ENCODE measurements around the gene PSMB10.
"Not testable (repeated sequence)": the region's sequence is repeated elsewhere in the genome, so short reads cannot be mapped to it uniquely, and the experiment has no call there.

PSMB10 gene

DNA sequence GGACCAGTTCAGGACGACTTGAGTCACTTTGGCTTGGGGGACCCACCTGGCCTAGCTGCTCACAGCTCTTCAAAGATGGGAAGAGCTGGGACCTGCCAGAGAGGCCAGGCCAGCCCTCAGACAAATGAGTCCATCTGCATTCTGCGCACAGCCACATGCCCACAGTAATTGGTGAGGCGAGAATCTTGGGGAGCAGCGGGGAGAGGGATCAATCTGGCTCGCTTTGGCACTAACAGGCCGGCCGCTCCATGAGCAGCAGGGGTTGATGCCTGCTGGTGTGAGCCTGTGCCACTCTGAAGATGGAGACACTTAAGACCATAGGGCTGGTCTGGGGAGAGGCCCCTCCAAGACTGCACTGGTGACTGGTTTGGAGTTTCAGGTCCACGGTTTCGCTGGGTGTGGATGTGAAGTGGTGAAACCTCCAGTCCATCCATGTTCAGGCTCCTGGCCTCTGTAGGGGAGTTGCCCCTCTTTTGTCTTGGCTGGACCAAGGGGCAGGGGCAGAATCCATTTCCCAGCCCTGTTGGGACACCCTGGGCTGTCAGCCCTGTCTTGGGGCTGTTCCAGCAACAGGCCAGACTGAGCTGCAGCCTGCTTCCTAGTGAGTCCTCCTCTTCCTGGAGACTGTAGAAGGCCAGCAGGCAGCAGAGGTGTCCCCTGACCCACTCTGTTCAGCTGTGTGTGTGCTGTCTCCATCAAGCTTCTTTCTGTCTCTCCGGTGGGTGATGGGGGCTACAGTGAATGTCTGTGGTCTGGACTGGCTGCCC is 12.3 kb downstream of the PSMB10 start:
- no peak for DNase-seq (ENCODE audit: low read depth)

- no peak for DNase-seq (ENCODE audit: low read depth)
These were observed 13.1 kb downstream of the PSMB10 start for GRCh38 chr16:67923414-67924116.

DNA sequence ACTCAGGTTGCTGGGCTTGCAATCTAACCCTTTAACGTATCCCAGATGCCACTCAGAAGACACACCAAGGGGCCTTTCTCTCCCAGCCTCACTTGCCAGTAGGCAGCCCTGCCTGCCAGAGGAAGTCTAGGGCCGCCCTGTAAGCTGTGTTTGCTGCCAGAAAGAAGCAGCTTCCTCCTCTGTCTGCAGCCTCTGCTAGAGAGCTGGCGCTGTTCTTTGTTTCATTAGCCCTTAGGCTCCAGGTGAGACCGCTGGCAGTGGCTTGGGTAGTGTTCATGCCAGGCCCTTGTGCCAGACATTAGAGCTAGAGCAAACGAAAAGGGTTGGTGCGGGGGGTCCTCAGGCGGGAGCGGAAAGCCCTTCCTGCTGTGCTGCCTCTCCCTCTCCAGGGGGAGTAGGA is 13.9 kb downstream of the PSMB10 start:
- no peak for DNase-seq (ENCODE audit: low read depth)

- no peak for DNase-seq (ENCODE audit: low read depth)
These were observed 14.4 kb downstream of the PSMB10 start for GRCh38 chr16:67922221-67922620.

DNA sequence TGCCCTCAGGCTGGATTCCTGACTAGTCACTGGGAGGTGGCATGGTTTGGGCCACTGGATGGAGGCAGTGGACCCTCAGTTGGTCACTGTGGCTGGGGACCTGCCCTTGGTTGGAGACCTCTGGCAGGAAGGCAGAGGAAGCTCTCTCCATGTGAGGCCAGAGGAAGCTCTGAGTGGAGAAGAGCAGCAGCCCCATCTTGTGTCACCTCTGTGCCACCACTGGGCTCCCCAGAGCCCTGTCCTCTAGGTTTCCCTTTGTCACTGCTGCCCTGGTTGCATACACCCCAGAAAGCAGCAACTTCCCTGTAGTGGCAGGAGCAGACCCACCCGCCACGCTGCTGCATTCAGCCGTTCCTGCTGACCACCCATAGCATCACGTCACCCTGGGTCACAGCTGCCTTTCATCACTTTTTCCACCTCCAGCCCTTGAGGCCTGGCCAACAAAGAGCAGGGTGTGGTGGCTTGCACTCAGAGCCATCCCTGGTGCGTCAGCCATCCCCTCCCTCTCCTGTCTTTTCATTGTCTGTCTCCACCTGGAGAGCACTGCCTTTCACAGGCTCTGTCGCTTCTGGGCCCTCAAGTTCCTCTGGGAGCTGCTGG is 16.9 kb downstream of the PSMB10 start:
- no peak for DNase-seq (ENCODE audit: low read depth)

- peak; percentile 87 for DNase-seq (ENCODE audit: low read depth)
These were observed 18.8 kb downstream of the PSMB10 start for GRCh38 chr16:67917852-67918236.

DNA sequence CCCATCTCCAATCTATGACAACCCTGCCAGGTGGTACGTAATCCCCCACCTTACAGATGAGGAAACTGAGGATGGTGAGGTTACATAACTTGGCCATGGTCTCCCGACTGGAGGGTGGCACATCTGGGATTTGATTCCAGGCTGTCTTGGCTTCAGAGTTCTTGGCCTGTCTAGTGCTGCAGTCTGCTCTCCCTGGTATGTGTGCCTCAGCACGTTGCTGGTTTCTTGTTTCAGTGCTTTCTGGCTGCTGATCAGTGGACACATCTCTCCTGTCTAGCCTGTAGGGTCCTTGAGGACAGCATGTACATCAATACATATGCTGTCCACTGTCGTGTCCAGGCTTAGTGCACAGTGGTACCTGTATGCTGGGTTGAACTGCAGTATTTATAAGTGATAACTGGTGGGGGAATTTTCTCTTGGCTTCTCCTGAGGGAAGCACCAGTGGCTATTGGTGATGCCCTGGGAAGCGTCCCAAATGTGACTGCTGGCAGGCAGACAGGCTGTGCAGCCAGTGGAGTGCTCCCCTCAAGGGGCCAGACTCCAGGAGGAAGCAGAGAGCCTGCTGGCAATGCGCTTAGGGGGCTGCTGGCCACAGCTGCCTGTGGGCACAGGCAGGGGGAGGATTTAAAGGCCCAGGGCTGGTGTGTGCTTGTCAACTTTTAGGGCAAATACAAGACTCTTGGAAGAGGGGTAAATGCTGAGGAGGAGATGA is 19.4 kb downstream of the PSMB10 start:
- DNase-seq (ENCODE audit: low read depth): no peak

GRCh38 chr16:67915831-67916723 is 20.6 kb downstream of the PSMB10 start:
- DNase-seq (ENCODE audit: low read depth): no peak

DNA sequence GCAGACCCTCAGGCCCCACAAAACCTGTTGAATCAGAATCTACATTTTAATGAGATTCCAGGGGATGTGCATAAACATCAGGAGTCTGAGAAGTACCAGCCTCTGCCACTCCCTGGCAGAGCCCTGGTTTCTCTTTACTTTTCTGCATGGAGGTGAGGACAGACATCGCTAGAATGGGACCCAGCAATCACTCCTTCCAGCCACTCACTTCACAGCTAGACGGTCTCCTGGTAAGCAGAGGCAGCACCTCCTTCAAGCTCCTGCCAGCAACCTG is 21.2 kb downstream of the PSMB10 start:
- not testable (repeated sequence) for DNase-seq (ENCODE audit: low read depth)

DNA sequence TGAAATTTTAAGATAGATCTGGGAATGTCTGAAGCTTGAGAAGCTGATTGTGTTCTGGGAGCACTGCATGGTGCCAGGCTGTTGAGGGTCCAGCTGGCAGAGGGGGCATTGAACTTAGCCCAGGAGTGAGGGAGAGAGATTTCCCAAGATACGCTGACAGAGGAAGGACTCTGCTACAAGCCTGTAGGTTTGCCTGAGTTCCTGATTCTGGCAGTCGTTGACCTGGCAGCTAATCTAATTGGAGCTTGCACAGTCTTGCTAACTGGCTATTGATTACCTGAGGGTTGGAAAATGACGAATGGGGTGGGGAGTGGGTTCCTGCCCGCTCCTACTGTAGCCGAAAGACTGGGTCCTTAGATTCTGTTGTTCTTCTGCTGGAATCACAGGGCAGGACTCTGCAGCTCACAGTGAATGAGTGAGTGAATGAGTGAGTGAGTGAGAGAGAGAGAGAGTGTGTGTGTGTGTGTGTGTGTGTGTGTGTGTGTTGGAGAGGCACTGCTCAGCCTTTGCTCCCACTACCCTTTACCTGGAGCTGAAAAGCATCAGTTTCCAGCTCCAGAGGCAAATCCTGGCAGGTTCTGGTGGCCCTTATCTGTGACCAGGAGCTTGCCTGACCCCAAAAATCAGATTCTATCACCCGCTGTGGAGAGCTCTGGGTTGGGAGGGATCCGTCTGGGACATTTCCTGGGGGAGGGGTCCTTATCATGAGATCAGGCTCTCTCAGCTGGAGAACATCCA is 21.7 kb downstream of the PSMB10 start:
- DNase-seq (ENCODE audit: low read depth): no peak

GRCh38 chr16:67910158-67910557 is 26.5 kb downstream of the PSMB10 start:
- no peak for DNase-seq (ENCODE audit: low read depth)

DNA sequence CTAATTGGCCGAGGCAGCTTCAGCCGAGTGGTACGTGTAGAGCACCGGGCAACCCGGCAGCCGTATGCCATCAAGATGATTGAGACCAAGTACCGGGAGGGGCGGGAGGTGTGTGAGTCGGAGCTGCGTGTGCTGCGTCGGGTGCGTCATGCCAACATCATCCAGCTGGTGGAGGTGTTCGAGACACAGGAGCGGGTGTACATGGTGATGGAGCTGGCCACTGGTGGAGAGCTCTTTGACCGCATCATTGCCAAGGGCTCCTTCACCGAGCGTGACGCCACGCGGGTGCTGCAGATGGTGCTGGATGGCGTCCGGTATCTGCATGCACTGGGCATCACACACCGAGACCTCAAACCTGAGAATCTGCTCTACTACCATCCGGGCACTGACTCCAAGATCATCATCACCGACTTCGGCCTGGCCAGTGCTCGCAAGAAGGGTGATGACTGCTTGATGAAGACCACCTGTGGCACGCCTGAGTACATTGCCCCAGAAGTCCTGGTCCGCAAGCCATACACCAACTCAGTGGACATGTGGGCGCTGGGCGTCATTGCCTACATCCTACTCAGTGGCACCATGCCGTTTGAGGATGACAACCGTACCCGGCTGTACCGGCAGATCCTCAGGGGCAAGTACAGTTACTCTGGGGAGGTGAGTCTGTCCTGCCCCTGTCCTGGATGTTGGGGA is 27.5 kb downstream of the PSMB10 start:
- DNase-seq (ENCODE audit: low read depth): no peak

DNA sequence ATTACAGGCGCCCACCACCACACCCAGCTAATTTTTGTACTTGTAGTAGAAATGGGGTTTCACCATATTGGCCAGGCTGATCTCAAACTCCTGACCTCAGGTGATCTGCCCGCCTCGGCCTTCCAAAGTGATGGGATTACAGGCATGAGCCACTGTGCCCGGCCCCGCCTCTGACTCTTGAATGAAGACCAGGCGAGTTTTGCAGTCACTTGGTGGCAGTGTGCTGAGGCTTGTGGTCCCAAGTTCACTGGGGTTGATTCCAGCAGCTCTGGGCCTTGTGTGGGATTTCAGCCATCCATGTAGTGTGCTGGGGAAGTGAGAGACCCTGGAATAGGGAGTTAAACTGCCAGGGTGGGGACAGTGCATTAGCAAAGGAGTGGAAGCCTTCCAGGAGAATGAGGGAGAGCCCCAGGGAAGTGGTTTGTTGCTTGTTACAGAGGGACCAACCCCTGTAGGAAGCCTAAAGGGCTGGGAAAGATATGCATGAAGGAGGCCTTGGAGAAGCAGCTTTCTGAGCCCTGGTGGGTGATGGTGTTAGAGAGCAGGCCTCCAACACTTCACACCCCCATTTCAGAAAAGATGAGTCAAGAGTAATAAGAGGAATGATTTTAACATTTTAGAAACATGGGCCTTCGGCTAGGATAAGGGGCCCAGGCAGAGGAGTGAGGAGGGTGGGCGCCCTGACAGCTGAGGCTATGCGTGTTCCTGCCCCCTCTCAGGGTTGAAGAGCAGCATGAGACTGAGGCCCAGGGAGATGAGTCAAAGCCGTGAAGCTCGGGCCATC is 29.1 kb downstream of the PSMB10 start:
- DNase-seq (ENCODE audit: low read depth): no peak

DNA sequence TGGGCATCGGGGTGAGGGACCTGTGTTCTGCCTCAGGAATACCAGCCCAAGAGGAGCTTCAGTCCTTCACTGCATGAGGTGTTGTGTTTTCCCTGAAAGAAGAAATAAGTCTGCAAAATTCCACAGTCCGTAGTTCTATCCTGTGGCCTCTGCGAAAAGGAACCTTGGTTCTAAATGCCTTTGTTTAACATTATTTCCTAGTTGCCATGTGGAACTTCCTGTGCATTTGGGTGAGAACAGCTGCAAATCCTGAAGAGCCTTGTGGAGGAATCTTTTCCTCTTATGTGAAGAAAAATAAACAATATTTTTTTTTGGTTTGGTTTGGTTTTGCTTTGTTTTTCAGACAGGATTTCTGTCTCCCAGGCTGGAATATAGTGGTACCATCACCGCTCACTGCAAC is 33.8 kb downstream of the PSMB10 start:
- no peak for DNase-seq (ENCODE audit: low read depth)

DNA sequence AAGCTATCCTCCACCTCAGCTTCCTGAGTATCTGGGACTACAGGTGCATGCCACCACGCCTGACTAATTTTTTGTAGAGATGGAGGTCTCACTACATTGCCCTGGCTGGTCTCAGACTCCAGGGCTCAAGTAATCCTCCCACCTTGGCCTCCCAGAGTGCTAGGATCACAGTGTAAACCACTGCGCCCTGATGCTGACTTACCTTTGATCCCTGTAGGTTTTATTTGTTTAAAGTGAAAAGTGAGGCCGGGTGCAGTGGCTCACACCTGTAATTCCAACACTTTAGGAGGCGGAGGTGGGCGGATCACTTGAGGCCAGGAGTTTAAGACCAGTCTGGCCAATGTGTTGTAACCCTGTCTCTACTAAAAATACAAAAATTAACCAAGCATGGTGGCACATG is 34.9 kb downstream of the PSMB10 start:
- no peak for DNase-seq (ENCODE audit: low read depth)

DNA sequence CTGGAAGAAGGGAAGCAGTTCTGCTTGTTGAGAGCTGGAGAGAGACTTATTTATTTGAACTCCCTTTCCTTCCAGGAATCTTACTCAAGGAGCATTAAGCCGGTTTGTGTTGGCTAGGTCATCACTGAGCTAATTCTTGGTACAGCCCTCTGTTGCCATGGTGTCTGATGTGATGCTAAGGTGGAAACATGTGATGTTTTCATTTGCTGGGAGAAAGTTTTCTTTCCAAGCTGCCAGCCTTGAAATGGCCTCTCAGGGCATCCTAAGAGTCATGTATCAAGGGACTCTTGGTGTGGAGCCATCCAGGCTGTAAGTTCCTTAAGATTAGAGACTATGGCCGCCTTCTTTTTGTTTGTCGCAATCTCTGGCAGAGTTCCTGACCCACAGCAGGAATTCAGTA is 39.4 kb downstream of the PSMB10 start:
- no peak for DNase-seq (ENCODE audit: low read depth)

DNA sequence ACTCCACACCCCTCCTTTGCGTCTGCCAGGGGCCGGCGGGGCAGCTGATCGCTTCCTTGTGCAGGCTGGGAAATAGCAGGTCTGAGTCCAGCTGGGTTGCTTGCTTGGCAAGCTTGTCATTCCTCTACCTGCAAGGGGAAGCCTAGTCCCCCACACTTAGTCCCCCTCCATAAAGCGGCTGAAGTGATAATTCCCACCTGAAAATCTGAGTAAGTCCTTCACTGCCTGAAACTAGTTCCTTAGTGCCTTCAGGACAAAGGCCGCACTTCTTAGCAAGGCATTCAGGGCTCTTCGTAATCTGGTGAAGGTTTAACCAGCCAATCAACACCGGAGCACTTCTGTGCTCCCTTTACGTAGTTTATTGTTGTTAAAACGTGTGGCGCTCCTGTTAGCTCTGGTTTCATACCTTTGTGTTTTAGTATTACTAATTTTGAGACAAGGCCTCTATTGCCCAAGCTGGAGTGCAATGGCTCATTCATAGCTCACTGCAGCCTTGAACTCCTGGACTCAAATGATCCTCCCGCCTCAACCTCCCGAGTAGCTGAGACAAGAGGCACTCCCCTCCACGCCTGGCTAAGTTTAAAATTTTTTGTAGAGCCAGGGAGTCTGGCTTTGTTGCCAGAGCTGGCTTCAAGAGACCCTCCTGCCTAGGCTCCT is 42.8 kb downstream of the PSMB10 start:
- no peak for DNase-seq (ENCODE audit: low read depth)

- peak; percentile 71 for DNase-seq (ENCODE audit: low read depth)
These were observed 43.5 kb downstream of the PSMB10 start, which contains the start of gene PSKH1 for GRCh38 chr16:67892899-67893742. PSKH1 (plus strand) TSS chr16:67893254; CDS start chr16:67908750, 15,496 bp downstream.
